Fibroblast of lung (primary cell): ENCODE results near the gene ZFPM1.

Source experiments
- EZH2 ChIP-seq: IDR thresholded peaks from 2 replicates; pipeline ENCODE4 v1.5.1; 2012; ENCODE audit warnings: low read length, control low read depth, mild to moderate bottlenecking; ENCODE audit errors: missing control alignments
- TF ChIP-seq, protein P1 (sequence below), 2 donors: IDR thresholded peaks in 1 of 2; conservative IDR thresholded peaks in 1 of 2; 1 replicate in 1 of 2; 2 replicates in 1 of 2; pipeline ENCODE4 v1.5.1; 2011 to 2012; ENCODE audit warnings: low read length in 2 of 2, control low read depth in 1 of 2, inconsistent platforms in 1 of 2, low read depth in 1 of 2, mild to moderate bottlenecking in 1 of 2

GRCh38 chr16:88491560-88492310, 38.7 kb downstream of the ZFPM1 start:
- TF ChIP-seq, protein P1, sequence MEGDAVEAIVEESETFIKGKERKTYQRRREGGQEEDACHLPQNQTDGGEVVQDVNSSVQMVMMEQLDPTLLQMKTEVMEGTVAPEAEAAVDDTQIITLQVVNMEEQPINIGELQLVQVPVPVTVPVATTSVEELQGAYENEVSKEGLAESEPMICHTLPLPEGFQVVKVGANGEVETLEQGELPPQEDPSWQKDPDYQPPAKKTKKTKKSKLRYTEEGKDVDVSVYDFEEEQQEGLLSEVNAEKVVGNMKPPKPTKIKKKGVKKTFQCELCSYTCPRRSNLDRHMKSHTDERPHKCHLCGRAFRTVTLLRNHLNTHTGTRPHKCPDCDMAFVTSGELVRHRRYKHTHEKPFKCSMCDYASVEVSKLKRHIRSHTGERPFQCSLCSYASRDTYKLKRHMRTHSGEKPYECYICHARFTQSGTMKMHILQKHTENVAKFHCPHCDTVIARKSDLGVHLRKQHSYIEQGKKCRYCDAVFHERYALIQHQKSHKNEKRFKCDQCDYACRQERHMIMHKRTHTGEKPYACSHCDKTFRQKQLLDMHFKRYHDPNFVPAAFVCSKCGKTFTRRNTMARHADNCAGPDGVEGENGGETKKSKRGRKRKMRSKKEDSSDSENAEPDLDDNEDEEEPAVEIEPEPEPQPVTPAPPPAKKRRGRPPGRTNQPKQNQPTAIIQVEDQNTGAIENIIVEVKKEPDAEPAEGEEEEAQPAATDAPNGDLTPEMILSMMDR (conservative IDR thresholded peaks at IDR 0.05 in 1 of 2, IDR thresholded peaks at IDR 0.05 in 1 of 2; ENCODE audit: low read depth in 1 of 2, low read length in 2 of 2): no peak
- no peak for TF ChIP-seq EZH2
